MV-4-11 (cell line): ENCODE data around the gene LGI2.

Experiments
- DNase-seq: peaks from one replicate; lab custom pipeline; 2025; lab: John Stamatoyannopoulos, UW

Gene LGI2

DNA sequence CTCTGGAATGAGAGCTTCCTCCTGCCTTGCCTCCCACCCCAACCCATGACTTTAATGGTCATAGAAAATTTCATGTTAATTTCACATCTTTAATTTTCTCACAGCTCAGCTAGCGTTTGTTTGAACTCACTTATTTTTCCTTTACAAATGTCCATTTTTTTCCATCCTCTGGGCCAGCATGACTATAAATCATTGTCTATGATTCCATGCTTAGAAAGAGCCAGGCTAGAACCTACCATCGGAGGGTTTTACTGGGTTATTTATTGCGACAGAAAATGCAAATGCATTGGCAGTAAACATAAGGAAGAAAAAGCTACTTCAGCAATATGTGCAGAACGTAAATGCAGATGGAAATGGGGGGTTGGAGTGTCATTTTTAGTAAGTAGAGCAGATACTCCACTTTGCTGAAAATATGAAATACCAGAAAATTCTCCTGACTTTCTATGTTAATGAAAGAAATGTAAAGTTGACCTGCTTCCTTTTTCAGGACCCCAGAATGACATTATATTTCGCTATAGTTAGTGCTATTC, 37.1 kb downstream of the LGI2 start:
- DNase-seq, result no peak

DNA sequence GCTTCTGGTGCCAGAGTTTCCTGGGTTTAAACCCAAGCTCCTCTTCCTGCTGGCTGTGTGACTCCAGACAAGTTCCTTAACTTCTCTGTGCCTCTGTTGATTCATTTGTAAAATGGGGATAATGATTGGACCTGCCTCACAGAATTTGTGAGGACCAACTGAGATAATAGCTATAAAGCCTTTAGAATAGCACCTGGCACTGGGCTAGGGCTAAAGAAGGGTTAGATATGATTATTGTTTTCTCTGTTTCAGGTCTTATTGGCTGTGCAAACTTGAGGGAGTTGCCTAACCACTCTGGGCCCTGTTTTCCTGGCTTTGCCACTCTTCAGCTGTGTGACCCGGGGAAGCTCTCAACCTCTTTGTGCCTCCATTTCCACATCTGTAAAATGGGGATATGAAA, 37.8 kb downstream of the LGI2 start:
- DNase-seq, result no peak

DNA sequence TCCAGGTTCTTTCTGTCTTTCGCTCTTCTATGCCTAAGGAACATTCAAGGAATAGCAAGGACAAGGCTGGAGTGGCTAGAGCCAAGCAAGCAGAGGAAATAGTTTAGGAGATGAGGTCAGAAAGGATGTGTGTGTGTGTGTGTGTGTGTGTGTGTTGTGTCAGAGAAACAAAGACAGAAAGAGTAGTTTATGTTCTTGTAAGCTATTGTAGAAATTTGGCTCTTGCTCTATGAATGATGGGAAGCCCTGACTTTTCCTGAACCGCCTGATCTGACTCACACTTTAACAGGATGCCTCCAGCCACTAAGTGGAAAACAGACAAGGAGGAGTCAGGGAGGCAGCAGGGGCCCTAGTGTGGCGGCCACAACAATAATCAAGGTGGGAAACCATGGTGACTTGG, 39.7 kb downstream of the LGI2 start:
- no peak for DNase-seq

DNA sequence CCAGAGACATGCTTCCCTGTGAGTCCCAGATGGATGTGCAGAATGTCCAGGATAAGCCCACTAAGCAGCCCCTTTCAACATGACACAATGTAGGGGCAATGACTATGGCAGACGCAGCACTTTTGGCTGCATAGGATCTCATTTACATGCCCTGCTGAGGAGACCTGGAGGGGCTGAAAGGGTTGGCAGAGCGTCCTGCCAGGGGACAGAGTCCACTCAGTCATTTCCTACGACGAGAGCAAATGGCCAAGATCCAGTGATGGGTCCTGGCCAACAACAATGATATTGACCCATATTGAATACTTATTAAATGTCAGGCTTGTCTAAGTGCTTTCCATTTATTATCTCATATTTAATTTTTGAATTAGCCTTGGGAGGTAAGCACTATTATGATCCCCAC, 41.4 kb downstream of the LGI2 start:
- no peak for DNase-seq

DNA sequence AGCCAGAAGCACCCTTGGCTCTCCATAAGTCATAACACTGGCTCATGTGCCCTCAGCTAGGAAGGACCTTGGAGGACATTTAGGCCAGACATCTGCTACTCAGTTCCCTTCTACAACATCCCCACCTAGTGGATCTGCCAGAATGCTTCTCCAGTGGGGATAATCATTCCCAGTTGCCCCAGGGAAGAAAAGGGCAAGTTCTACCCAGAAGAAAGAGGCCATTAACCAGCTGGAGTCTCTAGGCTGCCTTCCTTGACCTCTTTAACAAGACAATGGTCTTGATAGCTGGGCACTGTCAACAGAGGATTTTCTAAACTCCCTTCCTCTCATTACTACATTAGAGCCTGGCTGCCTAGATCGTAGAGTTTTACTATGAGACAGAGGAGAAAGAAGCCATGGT, 42.0 kb downstream of the LGI2 start:
- peak; percentile 40 for DNase-seq

GRCh38 chr4:24984602-24985532, 45.9 kb downstream of the LGI2 start:
- no peak for DNase-seq

DNA sequence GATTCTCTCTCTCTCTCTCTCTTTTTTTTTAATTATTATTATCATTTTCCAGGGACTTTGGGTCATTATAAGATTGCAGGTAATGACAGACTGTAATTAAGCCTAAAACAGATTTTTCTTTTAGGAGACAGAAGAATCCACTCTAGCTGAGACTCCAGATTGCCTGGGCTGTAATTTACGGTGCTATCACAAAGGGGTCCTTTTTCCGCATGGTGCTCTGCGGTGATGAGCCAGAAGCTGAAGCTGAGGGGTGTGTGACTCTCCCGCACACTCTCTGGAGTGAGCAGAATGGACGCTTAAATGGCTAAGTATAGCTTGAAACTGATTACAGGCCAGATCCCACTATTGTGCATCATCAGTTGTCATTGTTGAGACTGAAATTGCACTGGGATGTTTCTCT, 50.0 kb downstream of the LGI2 start:
- no peak for DNase-seq

GRCh38 chr4:24980064-24980690, 50.6 kb downstream of the LGI2 start:
- peak; percentile 84 for DNase-seq

DNA sequence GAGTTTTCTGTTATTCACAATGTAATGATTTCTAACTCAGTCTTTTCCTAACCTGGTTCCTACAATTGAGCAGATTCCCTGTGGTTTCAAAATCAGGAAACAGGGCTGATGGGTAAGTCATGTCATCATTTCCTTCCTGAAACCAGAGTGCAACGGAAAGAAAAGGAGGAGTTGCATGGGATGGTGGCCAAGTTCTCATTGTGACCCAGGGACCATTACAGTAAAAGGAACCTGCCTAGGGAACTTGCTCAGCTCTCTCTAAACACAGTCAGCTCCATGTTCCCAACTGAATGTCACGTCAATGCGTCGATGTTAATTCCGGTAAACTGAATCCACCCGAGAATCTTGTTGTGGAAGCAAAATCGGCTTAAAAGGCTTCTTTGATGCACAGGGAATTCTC, 51.2 kb downstream of the LGI2 start:
- DNase-seq, result peak; percentile 90

- peak; percentile 78 for DNase-seq
Measured at GRCh38 chr4:24978291-24979075, 52.3 kb downstream of the LGI2 start.

GRCh38 chr4:24975510-24975909, 55.2 kb downstream of the LGI2 start:
- peak; percentile 53 for DNase-seq

DNA sequence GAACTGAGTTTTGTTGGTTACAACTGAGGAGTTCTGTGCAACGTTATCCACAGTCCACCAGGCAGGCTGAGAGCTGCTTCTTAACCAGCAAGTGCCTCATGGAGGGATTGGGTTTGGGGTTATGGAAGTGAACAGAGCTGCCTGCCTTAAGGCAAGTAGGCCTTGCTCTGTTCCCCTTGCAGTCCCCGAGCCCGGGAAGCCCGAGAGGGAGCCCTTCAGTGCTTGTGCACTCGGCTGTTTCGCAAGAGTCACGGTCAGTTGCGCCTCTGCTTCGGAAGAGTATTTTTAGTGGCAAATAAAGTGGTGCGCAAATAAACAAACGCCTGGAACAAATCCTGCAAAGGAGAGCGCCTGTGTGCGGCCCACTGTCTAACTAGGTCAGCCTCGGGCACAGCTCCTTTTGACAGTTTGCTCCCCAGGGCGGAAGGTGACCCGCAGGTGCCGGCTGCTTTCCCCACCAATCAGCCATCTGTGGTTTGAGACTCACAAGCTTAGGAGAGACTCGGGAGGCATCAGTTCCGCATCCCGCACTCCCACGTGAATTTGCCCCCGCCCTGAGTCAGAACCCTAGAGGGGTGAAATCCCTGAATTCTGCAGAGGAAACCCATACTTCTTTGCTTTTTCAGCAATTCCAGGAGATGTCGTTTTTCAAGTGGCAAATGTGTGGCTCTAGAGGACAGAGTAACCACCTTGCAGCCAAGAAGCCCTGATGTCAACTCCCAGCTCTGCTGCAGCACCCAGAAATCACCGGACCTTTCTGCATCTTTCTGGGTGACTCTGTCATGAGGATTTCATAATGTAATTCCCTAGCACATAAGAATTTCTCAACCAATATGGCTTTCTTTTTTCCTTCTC, 56.8 kb downstream of the LGI2 start:
- peak; percentile 93 for DNase-seq

- no peak for DNase-seq
Measured at GRCh38 chr4:24973404-24973746, 57.4 kb downstream of the LGI2 start.

DNA sequence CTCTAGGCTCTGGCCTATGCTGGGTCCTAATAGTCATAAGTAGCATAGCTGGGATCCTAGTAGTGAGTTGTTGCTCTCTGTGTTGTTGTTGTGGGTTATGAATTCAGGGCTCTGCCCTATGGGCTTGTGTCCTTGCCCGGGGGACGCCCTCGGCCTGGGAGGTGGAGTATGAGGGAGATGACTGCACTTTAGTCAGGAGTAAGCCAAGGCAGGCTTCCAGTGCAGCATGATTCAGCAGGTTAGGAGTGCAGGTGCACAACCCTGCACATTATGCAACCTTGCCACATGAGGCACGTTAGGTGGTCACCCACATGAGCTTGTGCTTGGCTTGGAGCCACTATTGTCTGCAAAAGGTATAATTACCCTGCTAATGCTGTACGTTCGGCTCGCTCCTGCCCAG, 59.6 kb downstream of the LGI2 start:
- DNase-seq, result no peak

DNA sequence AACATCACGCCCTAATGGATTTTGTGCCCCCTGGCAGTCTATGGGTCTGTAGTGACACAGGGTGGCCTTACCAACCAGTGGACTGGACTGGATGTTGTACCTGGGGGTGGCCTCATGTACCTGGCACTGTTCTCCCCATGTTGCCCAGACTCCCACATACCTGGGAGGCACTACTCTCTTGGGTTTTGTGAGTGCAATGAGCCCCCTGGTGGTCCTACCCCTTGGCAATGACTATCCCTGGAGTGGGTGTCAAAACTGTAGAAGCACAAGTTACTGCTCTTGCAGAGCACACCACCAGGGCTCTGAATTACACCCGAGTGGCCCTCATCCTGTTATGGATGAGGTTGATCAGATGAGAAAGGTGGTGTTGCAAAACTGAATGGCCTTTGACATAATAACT, 60.1 kb downstream of the LGI2 start:
- no peak for DNase-seq

- no peak for DNase-seq
Measured at GRCh38 chr4:24970191-24970590, 60.6 kb downstream of the LGI2 start.

GRCh38 chr4:24969486-24969885, 61.3 kb downstream of the LGI2 start:
- no peak for DNase-seq

DNA sequence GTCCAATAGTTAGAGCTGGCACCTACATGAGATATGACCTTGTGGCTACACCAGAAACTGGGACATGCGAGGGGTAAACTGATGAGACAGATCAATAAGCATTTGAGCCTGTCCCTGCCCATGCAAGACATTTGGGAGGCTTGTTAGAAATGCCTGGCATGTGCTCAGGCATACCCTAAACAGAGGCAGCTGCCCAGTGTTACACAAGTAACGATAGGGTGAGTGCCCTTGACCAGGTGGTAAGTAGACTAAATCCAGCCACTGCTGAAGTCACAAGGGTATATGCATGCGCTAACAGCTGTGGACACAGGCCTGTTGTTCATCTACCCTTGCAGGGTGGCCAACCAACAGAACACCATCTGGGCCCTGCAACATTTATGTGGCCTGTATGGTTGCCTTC, 61.8 kb downstream of the LGI2 start:
- DNase-seq, result no peak

- DNase-seq, result no peak
Measured at GRCh38 chr4:24968278-24968677, 62.5 kb downstream of the LGI2 start.

- DNase-seq, result no peak
Measured at GRCh38 chr4:24967346-24967745, 63.4 kb downstream of the LGI2 start.

GRCh38 chr4:24966076-24966475, 64.7 kb downstream of the LGI2 start:
- DNase-seq, result no peak

DNA sequence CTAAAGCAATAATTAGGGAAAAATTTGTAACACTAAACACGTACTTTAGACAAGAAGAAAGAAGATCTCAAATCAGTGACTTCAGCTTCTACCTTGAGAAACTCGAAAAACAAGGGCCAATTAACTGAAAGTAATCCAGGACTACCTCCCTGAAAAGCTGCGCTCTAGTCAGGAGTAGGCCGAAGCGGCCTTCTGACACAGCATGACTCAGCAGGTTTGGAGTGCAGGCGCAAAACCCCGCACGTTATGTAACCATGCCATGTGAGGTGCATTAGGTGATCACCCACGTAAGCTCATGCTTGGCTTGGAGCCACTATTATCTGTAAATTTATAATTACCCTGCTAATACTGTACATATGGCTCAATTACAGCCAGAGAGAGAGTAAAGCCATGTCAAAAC, 65.1 kb downstream of the LGI2 start:
- no peak for DNase-seq
